ENCODE measurements around the gene MET.

Gene MET

DNA sequence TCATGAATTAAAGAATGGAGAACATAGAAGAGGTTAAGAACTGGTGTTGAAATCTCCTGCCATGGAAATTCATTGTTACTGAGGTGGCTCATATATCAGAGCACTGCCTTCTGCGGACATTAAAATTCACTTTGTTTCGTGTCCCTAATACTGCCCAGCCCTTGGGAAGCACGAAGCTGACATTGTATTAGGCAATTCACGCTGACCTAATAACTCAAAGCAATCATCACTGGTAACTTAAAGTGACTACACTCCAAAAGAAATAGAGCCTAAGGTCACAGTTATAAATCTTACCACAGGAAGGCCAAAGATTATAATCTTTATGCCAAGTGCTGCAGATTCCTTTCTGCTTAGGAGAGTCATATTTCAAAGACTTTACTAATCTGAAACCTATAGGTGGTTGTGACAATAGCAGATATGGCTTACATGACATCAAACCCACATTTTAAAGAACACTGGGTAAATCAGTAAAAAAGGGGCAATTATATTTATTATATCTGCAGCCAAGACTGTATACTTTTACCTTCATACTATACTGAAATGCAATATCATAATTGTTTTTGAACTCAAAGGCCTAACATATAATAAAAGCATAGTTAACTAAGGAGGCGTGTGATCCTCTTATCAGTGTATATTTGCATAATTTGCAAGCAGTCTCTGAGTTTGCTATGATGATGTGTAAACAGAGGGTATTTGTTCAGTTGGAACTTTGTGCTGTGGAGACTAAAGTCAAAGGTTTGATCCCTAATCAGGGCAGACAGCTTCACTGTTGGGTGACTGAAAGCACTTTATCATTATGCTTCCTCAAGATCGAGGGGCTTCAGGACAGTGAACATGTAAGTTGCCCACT lies 138.5 kb downstream of the MET start (continued):
- TF ChIP-seq, protein P1, sequence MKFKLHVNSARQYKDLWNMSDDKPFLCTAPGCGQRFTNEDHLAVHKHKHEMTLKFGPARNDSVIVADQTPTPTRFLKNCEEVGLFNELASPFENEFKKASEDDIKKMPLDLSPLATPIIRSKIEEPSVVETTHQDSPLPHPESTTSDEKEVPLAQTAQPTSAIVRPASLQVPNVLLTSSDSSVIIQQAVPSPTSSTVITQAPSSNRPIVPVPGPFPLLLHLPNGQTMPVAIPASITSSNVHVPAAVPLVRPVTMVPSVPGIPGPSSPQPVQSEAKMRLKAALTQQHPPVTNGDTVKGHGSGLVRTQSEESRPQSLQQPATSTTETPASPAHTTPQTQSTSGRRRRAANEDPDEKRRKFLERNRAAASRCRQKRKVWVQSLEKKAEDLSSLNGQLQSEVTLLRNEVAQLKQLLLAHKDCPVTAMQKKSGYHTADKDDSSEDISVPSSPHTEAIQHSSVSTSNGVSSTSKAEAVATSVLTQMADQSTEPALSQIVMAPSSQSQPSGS (tag by site-specific recombination; IDR thresholded peaks at IDR 0.05; ENCODE audit: low read depth), result peak; percentile 62
- TF ChIP-seq PATZ1 (tag by site-specific recombination; IDR thresholded peaks at IDR 0.05) (peak; percentile 84), GLIS2 (tag by site-specific recombination; IDR thresholded peaks at IDR 0.05) (peak; percentile 50; the same call in 1 of the 2 replicates), ZNF692 (tag by site-specific recombination; IDR thresholded peaks at IDR 0.05) (peak; percentile 75), ZNF37A (tag by site-specific recombination; IDR thresholded peaks at IDR 0.05) (no peak), ZNF513 (tag by site-specific recombination; IDR thresholded peaks at IDR 0.05) (peak; percentile 34; the same call in 1 of the 2 replicates), ZNF248 (tag by site-specific recombination; IDR thresholded peaks at IDR 0.05) (no peak), ZNF776 (tag by site-specific recombination; IDR thresholded peaks at IDR 0.05; ENCODE audit: borderline replicate concordance) (no peak), ZBTB8A (tag by site-specific recombination; IDR thresholded peaks at IDR 0.05) (peak; percentile 63), ZBTB11 (tag by site-specific recombination; conservative IDR thresholded peaks at IDR 0.05; ENCODE audit: low read depth) (no peak), MZF1 (tag by site-specific recombination; IDR thresholded peaks at IDR 0.05; ENCODE audit: borderline replicate concordance) (peak; percentile 70; the same call in 1 of the 2 replicates), CTCF (tag by site-specific recombination; IDR thresholded peaks at IDR 0.05) (no peak), ZFP41 (tag by site-specific recombination; IDR thresholded peaks at IDR 0.05; ENCODE audit: borderline replicate concordance) (no peak), ZNF645 (tag by site-specific recombination; IDR thresholded peaks at IDR 0.05) (peak; percentile 27; the same call in 1 of the 2 replicates), ZNF121 (tag by site-specific recombination; IDR thresholded peaks at IDR 0.05) (no peak)
- TF ChIP-seq, protein P2, sequence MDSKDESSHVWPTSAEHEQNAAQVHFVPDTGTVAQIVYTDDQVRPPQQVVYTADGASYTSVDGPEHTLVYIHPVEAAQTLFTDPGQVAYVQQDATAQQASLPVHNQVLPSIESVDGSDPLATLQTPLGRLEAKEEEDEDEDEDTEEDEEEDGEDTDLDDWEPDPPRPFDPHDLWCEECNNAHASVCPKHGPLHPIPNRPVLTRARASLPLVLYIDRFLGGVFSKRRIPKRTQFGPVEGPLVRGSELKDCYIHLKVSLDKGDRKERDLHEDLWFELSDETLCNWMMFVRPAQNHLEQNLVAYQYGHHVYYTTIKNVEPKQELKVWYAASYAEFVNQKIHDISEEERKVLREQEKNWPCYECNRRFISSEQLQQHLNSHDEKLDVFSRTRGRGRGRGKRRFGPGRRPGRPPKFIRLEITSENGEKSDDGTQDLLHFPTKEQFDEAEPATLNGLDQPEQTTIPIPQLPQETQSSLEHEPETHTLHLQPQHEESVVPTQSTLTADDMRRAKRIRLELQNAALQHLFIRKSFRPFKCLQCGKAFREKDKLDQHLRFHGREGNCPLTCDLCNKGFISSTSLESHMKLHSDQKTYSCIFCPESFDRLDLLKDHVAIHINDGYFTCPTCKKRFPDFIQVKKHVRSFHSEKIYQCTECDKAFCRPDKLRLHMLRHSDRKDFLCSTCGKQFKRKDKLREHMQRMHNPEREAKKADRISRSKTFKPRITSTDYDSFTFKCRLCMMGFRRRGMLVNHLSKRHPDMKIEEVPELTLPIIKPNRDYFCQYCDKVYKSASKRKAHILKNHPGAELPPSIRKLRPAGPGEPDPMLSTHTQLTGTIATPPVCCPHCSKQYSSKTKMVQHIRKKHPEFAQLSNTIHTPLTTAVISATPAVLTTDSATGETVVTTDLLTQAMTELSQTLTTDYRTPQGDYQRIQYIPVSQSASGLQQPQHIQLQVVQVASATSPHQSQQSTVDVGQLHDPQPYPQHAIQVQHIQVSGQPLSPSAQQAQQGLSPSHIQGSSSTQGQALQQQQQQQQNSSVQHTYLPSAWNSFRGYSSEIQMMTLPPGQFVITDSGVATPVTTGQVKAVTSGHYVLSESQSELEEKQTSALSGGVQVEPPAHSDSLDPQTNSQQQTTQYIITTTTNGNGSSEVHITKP (tag by site-specific recombination; IDR thresholded peaks at IDR 0.05), result peak; percentile 41; the same call in 1 of the 2 replicates

All from HEK293 (cell line).